Hepatocyte (in vitro differentiated cells): Measurements from ENCODE around the gene NDRG2. TPM values are rescaled to one million over a fixed set of nuclear protein-coding genes. Genes with fewer than 3 reads are reported as not detected.
"Not testable (repeated sequence)": the region's sequence is repeated elsewhere in the genome, so short reads cannot be mapped to it uniquely, and the experiment has no call there.

ENCODE experiments used
- DNase-seq: peaks from one replicate; pipeline ENCODE4 v3.0.0-alpha.2; 2016; ENCODE audit warnings: low spot score
- H2AFZ ChIP-seq: fragments of 200-600 bp; sonication (generic); 2 replicates; pipeline ENCODE4 v1.6.0; 2016; ENCODE audit warnings: antibody characterized with exemption, mild to moderate bottlenecking
- H3K27ac ChIP-seq: fragments of 200-600 bp; sonication (generic); 2 replicates; pipeline ENCODE4 v1.5.1; 2016; ENCODE audit warnings: mild to moderate bottlenecking
- H3K27me3 ChIP-seq: fragments of 200-600 bp; sonication (generic); 2 replicates; pipeline ENCODE4 v1.6.1; 2016
- H3K36me3 ChIP-seq: fragments of 200-600 bp; sonication (generic); replicated peaks from 2 replicates; pipeline ENCODE4 v1.5.1; 2016; ENCODE audit warnings: low read depth; ENCODE audit not compliant: insufficient read depth
- H3K4me1 ChIP-seq: fragments of 200-600 bp; sonication (generic); 2 replicates; pipeline ENCODE4 v1.5.1; 2016; ENCODE audit warnings: mild to moderate bottlenecking, moderate library complexity; ENCODE audit not compliant: insufficient read depth
- H3K4me2 ChIP-seq: fragments of 200-600 bp; sonication (generic); 2 replicates; pipeline ENCODE4 v1.6.0; 2016
- H3K4me3 ChIP-seq: fragments of 200-600 bp; sonication (generic); 2 replicates; pipeline ENCODE4 v1.5.1; 2016; ENCODE audit warnings: mild to moderate bottlenecking
- H3K79me2 ChIP-seq: fragments of 200-600 bp; sonication (generic); 2 replicates; pipeline ENCODE4 v1.6.0; 2017; ENCODE audit warnings: mild to moderate bottlenecking
- H3K9me2 ChIP-seq: fragments of 200-600 bp; sonication (generic); replicated peaks from 2 replicates; pipeline ENCODE4 v1.6.0; 2017; ENCODE audit warnings: mild to moderate bottlenecking; ENCODE audit not compliant: insufficient read depth
- H3K9me3 ChIP-seq: fragments of 200-600 bp; sonication (generic); 2 replicates; pipeline ENCODE4 v1.5.1; 2016; ENCODE audit warnings: low read depth, mild to moderate bottlenecking
- H4K20me1 ChIP-seq: fragments of 200-600 bp; sonication (generic); 2 replicates; pipeline ENCODE4 v1.6.0; 2016; ENCODE audit warnings: mild to moderate bottlenecking; ENCODE audit not compliant: insufficient read depth, poor library complexity, severe bottlenecking
- EZH2 ChIP-seq: fragments of 200-600 bp; sonication (generic); IDR thresholded peaks from 2 replicates; pipeline ENCODE4 v1.6.1; 2016; ENCODE audit warnings: antibody characterized with exemption, mild to moderate bottlenecking, borderline replicate concordance
- EZH2phosphoT487 ChIP-seq: fragments of 200-600 bp; sonication (generic); IDR thresholded peaks from one replicate; pipeline ENCODE4 v1.6.1; 2018; ENCODE audit warnings: antibody characterized with exemption, mild to moderate bottlenecking, low read depth, moderate library complexity; ENCODE audit not compliant: unreplicated experiment, severe bottlenecking
- WGBS: methylation state at CpG from one replicate; pipeline ENCODE4 v1.1.6; 2016; ENCODE audit warnings: low lambda C conversion rate; ENCODE audit errors: missing lambda C conversion rate; 5-methylcytosine and 5-hydroxymethylcytosine counted together
- polyA plus RNA-seq: library from polyadenylated mRNA; unstranded; fragments of >200 nt; fragmentation: Nextera tagmentation; extraction: Ambion mirVana; gene quantifications from 2 replicates; pipeline ENCODE4 v1.2.1, GENCODE V29; 2016
- total RNA-seq: library from RNA; depleted of rRNA; stranded (reverse); fragments of >200 nt; gene quantifications from 2 replicates; pipeline ENCODE4 v1.2.3, GENCODE V29; 2014
- TF ChIP-seq, protein P1 (sequence below): fragments of 200-600 bp; sonication (generic); IDR thresholded peaks from 2 replicates; pipeline ENCODE4 v1.5.1; 2016; ENCODE audit warnings: antibody characterized with exemption, mild to moderate bottlenecking; ENCODE audit not compliant: poor library complexity

NDRG2 gene
- total and polyA plus RNA-seq, 2 experiments from 2014 or later, result 92.0 to 108 TPM

DNA sequence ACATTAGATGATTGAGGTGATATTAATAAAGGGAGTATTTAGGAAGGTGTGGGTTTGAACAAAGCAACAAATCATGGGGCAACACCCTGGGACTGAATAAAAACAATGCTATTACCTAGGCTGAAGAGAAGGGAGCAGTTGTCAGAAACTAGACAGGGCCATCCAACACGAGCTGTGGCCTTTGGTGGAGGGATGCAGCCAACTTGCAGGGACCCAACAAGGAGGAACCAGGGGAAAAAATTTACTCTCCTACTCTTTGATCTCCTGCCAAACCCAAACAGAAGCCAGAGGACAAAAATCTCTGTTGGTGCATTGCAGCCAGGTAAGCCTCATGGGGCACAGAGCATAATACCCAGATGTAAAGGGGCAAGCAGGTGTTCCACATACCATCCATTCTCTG, 13.7 kb downstream of the NDRG2 start:
- no peaks in the 10 kb centered on the region for H3K9me2 ChIP-seq
- no peak overlapping the region for H3K4me2 ChIP-seq
- no peaks in the 10 kb centered on the region for H4K20me1 ChIP-seq
- H3K9me3 ChIP-seq, result no peaks in the 10 kb centered on the region
- no peak overlapping the region for H3K4me3 ChIP-seq
- H3K79me2 ChIP-seq, result no peaks in the 10 kb centered on the region
- WGBS, result 95% methylated on average over 1 of the region's 1 CpG
- no peak overlapping the region for H2AFZ ChIP-seq
- TF ChIP-seq EZH2 (no peak), EZH2phosphoT487 (no peak)
- DNase-seq, result no peak
- H3K36me3 ChIP-seq, result no peaks in the 10 kb centered on the region
- no peaks in the 10 kb centered on the region for H3K27me3 ChIP-seq
- H3K4me1 ChIP-seq, result peaks cover 16% of the 10 kb centered on the region
- no peak overlapping the region for H3K27ac ChIP-seq

DNA sequence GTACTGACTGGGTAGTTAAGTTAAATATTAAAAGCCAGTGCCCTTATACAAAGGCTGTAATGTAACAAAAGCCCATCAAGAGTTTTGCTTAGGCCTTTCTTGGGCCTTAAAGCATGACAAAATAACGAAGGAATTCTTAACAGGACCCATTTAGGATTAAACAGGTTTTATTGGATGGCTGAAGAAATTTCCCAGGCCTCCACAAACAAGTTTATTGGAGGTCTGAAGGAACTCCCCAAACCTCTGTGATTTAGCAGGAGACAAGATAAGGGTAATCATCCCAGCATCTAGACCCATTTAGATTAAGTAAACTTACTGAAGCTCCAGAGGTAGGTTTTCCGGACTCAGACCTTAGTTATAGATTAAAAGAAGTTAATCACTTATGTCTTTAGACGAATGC, 15.1 kb downstream of the NDRG2 start:
- H3K36me3 ChIP-seq, H4K20me1 ChIP-seq, H3K9me2 ChIP-seq, H3K9me3 ChIP-seq, H3K79me2 ChIP-seq, H3K4me3 ChIP-seq, DNase-seq, H3K27me3 ChIP-seq: not testable (repeated sequence)
- Histone ChIP-seq H3K4me1 (peaks cover 16% of the 10 kb centered on the region), H2AFZ (peak overlapping the region; percentile 3), H3K27ac (peak overlapping the region; percentile 32), H3K4me2 (peak overlapping the region; percentile 10)
- WGBS, result 11% methylated on average over 3 of the region's 3 CpGs

DNA sequence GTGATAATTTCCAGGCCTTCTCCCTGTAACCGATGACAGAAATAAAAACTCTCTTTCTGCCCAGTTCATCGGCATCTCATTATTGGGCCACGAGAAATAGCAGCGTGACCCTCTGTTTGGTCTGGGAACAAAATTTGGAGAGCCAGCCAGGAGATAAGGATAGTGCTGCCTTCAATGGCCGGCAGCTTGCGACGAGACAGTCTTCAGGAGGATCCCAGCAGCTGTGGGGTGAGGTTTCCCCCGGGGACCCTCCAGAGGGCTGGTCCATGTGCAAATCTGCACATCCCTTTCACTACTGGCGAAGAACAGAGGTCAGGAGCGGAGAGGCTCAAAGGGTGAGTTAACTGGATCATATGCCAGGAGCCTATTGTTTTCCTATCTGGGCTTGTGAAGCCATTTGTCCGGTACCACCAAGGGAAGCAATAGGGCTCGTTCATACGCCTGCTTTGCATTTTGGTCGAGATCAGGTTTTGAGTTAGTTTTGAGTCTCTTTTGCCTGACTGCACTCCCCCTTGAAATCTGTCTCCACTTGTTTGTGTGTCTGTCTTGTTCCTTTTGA, 21.0 kb downstream of the NDRG2 start:
- Histone ChIP-seq H3K9me3 (no peaks in the 10 kb centered on the region), H3K4me1 (peaks cover 12% of the 10 kb centered on the region), H3K9me2 (no peaks in the 10 kb centered on the region), H2AFZ (peak overlapping the region; percentile 77), H3K27me3 (no peaks in the 10 kb centered on the region), H3K4me2 (peak overlapping the region; percentile 54), H3K79me2 (no peaks in the 10 kb centered on the region), H3K36me3 (no peaks in the 10 kb centered on the region), H3K4me3 (no peak overlapping the region), H3K27ac (peak overlapping the region; percentile 69), H4K20me1 (no peaks in the 10 kb centered on the region)
- WGBS, result 59% methylated on average over 14 of the region's 14 CpGs
- TF ChIP-seq EZH2phosphoT487 (no peak), EZH2 (no peak)
- TF ChIP-seq, protein P1, sequence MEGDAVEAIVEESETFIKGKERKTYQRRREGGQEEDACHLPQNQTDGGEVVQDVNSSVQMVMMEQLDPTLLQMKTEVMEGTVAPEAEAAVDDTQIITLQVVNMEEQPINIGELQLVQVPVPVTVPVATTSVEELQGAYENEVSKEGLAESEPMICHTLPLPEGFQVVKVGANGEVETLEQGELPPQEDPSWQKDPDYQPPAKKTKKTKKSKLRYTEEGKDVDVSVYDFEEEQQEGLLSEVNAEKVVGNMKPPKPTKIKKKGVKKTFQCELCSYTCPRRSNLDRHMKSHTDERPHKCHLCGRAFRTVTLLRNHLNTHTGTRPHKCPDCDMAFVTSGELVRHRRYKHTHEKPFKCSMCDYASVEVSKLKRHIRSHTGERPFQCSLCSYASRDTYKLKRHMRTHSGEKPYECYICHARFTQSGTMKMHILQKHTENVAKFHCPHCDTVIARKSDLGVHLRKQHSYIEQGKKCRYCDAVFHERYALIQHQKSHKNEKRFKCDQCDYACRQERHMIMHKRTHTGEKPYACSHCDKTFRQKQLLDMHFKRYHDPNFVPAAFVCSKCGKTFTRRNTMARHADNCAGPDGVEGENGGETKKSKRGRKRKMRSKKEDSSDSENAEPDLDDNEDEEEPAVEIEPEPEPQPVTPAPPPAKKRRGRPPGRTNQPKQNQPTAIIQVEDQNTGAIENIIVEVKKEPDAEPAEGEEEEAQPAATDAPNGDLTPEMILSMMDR, result no peak
- DNase-seq, result no peak

DNA sequence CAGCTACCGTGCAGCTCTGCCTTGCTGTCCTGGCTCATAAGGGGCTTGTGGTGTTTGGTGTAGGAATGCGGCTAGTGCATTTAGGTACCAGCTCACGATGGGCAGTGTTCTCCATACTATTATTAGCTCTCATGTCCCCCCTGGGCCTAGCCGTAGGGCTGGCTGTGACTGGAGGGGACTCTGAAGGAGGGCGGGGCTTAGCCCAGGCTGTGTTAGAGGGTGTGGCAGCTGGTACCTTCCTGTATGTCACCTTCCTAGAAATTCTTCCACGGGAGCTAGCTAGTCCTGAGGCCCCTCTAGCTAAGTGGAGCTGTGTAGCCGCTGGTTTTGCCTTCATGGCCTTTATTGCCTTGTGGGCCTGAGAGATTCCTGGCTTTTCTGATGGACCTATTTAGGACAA, 23.6 kb downstream of the NDRG2 start:
- Histone ChIP-seq H3K27ac (no peak overlapping the region), H4K20me1 (no peaks in the 10 kb centered on the region), H3K9me2 (no peaks in the 10 kb centered on the region), H2AFZ (no peak overlapping the region), H3K27me3 (no peaks in the 10 kb centered on the region), H3K4me1 (peaks cover 29% of the 10 kb centered on the region), H3K36me3 (peaks cover 4% of the 10 kb centered on the region), H3K79me2 (no peaks in the 10 kb centered on the region), H3K9me3 (no peaks in the 10 kb centered on the region), H3K4me2 (no peak overlapping the region), H3K4me3 (no peak overlapping the region)
- no peak for DNase-seq
- TF ChIP-seq EZH2phosphoT487 (no peak), EZH2 (no peak)
- TF ChIP-seq, protein P1, result no peak
- WGBS, result 77% methylated on average over 7 of the region's 7 CpGs
